Activated T-helper 9 cell treated with anti-CD3 and anti-CD28 coated beads, Interleukin-2, amount 50 U/mL, for 16 hours (primary cell): ENCODE data around the gene RBM15.

Source experiments
- DNase-seq: peaks from one replicate; pipeline ENCODE4 v3.0.0-alpha.2; 2020; ENCODE audit warnings: low read depth

The RBM15 gene

DNA sequence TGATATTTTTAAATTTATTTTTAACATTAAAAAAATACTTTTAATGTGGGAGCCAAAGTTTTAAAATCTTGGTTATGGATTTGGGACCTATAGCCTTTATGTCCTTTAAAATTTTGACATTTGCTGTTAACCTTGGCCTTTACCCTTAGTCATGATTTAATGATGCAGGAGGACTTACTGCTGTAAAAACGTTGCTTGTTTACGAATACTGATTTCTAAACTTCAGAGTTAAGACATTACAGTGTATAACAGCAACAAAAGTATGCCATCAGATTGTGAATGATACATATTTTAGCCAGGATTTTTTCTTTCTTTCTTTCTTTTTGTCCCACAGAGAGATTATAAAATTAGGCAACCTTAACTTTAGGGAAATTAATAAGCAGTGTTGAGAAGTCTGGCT is 8.9 kb downstream of the RBM15 start:
- no peak for DNase-seq

- no peak for DNase-seq
These were observed 9.6 kb downstream of the RBM15 start for GRCh38 chr1:110348771-110349170.

- DNase-seq = no peak
These were observed 11.2 kb downstream of the RBM15 start for GRCh38 chr1:110350360-110350759.

DNA sequence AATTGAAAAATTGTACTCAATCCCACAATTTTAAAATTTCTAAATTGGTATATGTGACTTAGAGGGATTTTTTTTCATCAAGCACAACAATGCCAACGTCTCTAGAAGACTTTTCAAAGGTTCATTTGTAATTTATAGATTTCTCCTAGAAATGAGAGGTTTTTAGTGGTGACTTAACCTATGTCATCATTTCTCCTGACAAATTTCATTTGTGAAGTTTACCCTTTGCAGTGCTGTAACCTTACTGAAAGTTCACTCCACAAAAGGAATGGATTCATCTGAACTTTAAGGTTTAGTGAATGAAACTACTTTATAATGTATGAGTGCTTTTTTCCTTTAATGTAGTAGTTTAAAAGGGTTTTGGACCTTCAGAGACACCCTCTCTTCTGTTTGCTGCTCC is 16.1 kb downstream of the RBM15 start:
- no peak for DNase-seq

DNA sequence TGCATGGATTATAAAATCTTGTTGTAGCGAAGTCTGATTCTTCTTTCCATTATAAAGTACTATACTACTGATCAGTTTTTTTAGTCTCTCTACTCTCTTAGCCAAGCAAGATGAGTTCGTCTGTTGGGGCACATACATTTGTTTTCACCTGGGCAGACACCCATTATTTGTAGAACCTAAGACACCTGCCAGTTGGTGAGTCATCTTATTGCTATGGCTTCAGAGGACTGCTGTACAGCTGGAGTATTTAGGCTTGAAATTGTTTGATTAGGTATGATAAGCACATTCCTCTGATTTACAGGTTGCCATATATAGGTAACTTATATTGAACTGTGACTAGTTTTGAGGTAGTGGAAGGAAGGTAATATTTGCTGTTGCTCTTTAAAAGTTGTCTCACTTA is 17.2 kb downstream of the RBM15 start:
- DNase-seq = no peak

DNA sequence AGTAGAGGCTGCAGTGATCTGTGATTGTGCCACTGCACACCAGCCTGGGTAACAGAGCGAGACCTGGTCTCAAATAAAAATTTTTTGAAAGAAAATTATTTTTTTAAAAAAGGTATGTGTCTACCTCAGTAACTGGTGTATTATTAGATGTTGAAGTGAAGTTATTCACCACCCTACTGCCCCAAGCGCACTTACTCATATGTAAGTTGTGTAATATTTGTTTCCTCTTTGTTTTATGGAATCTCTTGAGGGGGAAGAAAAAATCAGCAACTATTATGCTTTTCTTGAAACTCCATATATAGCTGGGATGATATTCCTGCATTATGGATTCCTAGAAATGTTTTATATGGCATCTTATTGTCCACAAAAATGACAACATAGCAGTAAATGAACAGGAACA is 21.3 kb downstream of the RBM15 start:
- DNase-seq = no peak

GRCh38 chr1:110361856-110362255 is 22.7 kb downstream of the RBM15 start:
- no peak for DNase-seq

DNA sequence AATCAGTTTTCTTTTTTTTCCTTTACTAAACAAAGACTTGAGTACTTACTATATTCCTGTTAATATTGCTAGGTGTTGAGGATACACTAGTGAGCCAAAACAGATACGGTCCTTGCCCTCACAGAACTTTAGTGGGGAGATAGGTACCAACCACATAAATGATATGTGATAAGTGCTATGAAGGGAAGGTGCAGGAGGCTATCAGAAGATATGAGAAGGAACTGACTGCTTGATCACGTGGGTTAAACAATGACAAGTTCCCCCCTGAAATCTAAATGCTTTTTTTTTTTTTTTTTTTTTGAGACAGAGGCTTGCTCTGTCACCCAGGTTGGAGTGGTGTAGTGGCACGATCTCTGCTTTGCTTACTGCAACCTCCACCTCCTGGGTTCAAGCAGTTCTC is 25.0 kb downstream of the RBM15 start:
- DNase-seq = no peak

DNA sequence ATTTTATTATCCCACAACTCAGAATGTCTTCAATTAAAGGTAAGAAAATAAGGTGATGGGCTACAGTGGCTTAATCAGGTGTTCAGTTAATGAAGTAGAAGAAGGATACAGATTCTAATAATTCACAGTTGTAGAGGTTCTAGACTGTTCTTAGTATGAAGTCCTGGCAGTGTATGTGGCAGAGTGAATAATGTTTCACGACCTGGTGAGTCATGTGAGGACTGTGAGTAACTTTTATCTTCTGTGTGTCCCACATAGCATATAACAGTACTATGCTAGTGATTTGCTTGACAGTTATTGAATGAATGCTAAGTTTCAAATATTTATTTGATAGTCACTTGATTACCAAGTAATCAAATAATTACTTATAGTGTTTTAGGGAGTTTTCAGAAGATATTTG is 31.6 kb downstream of the RBM15 start:
- DNase-seq = no peak

- DNase-seq = no peak
These were observed 36.3 kb downstream of the RBM15 start for GRCh38 chr1:110375490-110375889.

DNA sequence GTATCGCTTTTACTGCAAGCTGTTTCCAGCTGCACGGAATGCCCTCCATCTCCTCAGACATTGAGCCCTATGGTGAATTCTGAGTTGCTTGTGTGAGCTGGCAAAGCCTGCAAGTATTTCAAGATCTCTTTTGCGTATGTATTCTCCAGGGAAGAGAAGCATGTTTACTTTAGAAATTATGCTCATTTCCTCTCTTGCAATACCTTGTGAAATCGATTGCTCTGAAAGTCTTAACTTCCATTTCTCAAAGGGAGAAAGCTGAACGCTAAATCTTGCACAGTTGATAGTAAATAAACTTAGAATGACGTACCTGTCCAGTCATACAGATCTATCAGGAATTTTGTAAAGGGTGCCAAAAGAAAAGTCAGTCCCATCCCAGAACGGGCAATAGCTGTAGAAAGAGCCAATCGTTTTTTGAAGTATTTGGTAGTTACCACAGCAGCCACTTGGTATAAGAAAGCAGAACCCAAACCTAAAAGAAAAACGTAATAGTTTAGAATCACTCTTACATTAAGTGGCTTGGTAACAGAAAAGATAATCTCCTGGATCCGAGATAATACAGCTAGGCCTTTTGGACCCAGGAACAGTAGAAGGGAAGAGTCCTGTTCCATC is 41.6 kb downstream of the RBM15 start:
- DNase-seq = no peak

- no peak for DNase-seq
These were observed 44.2 kb downstream of the RBM15 start for GRCh38 chr1:110383251-110383990.

DNA sequence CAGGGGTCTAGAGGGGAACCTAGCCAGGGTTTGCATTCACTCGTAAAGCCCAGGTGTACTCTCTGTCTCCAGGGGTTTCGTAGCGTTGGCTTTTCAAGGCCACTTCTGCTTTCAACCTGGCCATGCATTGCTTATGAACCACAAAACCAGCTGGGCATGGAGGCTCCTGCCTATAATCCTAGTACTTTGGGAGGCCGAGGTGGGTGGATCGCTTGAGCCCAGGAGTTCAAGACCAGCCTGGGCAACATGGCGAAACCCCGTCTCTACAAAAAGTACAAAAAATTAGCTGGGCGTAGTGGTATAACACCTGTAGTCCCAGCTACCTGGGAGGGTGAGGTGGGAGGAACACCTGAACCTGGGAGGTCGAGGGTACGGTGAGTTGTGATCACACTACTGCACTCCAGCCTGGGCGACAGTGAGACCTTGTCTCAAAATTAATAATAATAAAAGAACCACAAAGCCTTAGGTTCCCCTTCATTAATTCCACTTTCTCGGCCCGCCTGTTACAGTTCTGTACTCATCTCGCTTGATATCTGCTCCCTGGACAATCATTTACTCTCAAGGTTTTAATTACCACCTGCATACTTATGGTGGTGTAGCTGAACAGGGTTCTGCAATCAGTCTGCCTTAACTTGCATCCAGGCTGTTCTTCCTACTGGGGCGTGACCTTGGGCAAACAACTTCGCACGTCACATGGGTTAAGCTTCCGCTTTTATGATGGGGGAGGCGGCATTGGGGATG is 45.6 kb downstream of the RBM15 start:
- DNase-seq = no peak

DNA sequence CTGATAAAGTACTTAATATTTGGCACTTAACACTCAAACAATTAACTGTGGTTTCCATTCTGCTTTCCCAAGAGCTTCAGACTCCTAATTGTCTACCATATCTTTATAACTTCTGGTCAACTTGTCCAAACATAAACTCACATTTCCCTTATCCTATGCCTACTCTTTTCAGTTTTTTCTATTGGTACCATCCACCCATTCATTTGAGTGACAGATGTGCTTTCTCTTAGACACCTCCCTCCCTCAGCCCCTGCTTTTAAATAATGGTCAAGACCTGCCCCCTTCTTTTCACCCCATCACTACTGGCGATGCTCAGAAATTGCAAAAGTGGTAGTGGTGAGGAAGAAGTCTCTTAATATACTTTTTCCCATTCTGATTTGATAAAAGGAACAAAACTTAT is 46.2 kb downstream of the RBM15 start:
- DNase-seq = no peak

GRCh38 chr1:110387048-110387754 is 48.0 kb downstream of the RBM15 start:
- DNase-seq = no peak

DNA sequence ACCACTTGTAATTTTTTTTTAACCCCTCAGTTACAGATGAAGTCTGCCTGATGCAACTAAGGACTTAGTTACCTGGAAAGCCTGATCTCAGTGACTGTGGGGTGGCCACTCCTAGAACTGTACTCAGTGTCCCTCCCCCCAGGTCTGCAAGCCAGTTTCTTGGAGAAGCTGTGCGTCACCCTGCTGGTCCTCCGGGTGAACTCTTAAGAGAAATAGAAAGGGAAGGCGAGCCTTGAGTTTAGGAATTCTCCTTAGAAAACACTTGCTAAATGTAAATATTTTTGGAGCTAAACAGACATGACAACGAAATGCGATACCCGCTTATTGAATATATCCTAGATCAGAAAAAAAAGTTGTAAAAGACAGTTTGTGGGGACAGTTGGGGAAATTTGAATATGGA is 50.9 kb downstream of the RBM15 start:
- DNase-seq = no peak

DNA sequence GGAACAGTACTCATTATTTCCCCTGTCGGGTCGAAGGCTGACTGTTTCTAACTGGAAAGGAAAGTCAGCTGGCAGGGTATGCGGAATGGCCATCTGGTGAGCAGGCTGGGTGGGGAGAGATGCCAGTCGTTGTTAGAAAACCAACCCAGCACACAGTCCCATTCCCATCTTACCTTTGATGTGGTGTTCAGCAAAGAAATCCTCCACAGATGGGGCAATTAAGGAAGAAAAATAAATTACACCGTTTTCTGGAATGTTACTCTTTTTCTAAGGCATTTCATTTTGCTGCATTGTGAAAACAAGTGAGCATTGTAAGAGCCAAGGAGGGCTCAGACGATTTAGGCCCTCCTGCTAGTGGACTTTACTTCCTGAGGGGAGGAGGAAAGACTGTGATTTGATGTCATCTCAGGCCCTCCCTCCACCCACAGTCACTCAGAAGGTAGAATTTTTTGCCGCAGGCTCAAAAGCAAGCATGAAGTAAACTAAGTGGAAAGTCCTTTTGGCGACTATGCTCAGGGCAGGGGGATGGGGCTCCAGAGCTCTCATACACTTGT is 51.6 kb downstream of the RBM15 start, which contains the start of gene SLC16A4:
Gene SLC16A4, minus strand, starts transcription at position 335 of the 554 bp plus-strand sequence. CDS start 1,703 bp downstream, outside the sequence.
- DNase-seq = no peak

DNA sequence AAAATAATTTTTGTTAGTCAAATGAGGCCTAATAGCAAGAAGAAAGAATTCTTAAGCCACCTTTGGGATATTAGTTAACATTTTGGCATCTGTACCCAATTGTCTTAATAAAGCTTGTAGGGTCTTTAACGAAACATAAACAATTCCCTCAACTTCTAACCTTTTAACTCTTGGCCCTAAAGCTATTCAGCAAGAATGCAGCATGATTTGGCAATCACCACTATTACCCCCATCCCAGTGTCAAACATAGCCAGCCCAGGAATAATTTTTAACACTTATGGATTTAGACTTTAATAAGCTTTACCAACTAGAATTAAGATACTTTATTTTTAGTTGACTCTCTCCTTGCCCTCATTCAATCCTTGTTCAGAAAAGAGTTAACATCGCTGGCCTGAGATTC is 54.1 kb downstream of the RBM15 start:
- DNase-seq = no peak

DNA sequence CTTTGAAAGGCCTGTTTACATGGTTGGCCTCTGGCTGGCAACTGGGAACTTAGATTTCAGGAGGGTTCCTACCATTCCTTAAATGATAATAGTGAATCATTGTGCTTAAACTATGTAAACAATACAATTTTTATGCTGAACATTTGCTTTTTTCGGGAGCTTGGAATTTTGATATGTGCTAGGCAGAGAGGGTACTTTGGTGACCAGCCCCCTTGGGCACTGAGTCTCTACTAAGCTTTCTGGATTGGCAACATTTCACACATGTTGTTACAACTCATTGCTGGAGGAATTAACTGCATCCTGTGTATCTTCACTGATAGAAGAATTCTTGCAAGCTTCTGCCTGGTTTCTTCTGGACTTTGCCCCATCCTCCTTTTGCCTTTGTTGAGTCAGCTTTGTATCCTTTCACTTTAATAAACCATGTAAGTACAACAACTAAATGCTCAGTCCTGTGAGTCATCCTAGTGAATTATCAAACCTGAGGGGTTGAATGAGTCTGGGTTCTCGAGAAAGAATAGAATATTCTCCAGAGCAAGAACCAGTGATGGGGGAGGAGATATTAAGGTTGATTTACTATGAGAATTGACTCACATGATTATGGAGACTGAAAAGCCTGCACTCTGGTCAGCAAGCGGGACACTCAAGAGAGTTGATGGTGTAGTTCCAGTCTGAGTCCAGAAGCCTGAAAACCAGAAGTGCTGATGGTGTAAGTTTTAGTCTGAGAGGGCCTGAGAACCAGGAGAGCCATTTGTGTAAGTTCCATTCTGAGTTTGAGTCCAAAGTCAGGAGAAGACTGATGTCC is 54.7 kb downstream of the RBM15 start:
- DNase-seq = no peak

- DNase-seq = no peak
These were observed 55.3 kb downstream of the RBM15 start for GRCh38 chr1:110394493-110394820.
